Measurements from ENCODE around the gene YIPF4.
"Not testable (repeated sequence)": the region's sequence is repeated elsewhere in the genome, so short reads cannot be mapped to it uniquely, and the experiment has no call there.

Gene YIPF4

GRCh38 chr2:32277674-32278477, at the start of gene YIPF4:
YIPF4 (plus strand) TSS chr2:32277904; CDS start chr2:32278156, 252 bp downstream.
- DNase-seq = peak; percentile 93

GRCh38 chr2:32228181-32228580, 49.5 kb upstream of the YIPF4 start:
- DNase-seq = no peak

- DNase-seq = no peak
Observed at GRCh38 chr2:32229635-32230034, 48.1 kb upstream of the YIPF4 start.

GRCh38 chr2:32231959-32232358, 45.7 kb upstream of the YIPF4 start:
- no peak for DNase-seq

- no peak for DNase-seq
Observed at GRCh38 chr2:32235315-32235714, 42.4 kb upstream of the YIPF4 start.

- DNase-seq = no peak
Observed at GRCh38 chr2:32237488-32237887, 40.2 kb upstream of the YIPF4 start.

- no peak for DNase-seq
Observed at GRCh38 chr2:32237996-32238395, 39.7 kb upstream of the YIPF4 start.

- DNase-seq = no peak
Observed at GRCh38 chr2:32242331-32242730, 35.4 kb upstream of the YIPF4 start.

- no peak for DNase-seq
Observed at GRCh38 chr2:32246911-32247310, 30.8 kb upstream of the YIPF4 start.

- no peak for DNase-seq
Observed at GRCh38 chr2:32248299-32248698, 29.4 kb upstream of the YIPF4 start.

- DNase-seq = no peak
Observed at GRCh38 chr2:32249731-32250236, 27.9 kb upstream of the YIPF4 start.

- DNase-seq = no peak
Observed at GRCh38 chr2:32250290-32250689, 27.4 kb upstream of the YIPF4 start.

GRCh38 chr2:32258242-32258641, 19.5 kb upstream of the YIPF4 start:
- DNase-seq = no peak

- no peak for DNase-seq
Observed at GRCh38 chr2:32260376-32260775, 17.3 kb upstream of the YIPF4 start.

GRCh38 chr2:32262105-32262504, 15.6 kb upstream of the YIPF4 start:
- DNase-seq = no peak

- DNase-seq = no peak
Observed at GRCh38 chr2:32264422-32265105, 13.1 kb upstream of the YIPF4 start, which contains the start of gene NLRC4. NLRC4 (minus strand) TSS chr2:32264886; CDS start chr2:32256775, 8,111 bp downstream.

- DNase-seq = no peak
Observed at GRCh38 chr2:32271063-32271462, 6.6 kb upstream of the YIPF4 start.

- DNase-seq = no peak
Observed at GRCh38 chr2:32272279-32272678, 5.4 kb upstream of the YIPF4 start.

GRCh38 chr2:32274289-32274688, 3.4 kb upstream of the YIPF4 start:
- DNase-seq = no peak

- not testable (repeated sequence) for DNase-seq
Observed at GRCh38 chr2:32275790-32276189, 1.9 kb upstream of the YIPF4 start.

- DNase-seq = no peak
Observed at GRCh38 chr2:32277363-32277673, 386 bp upstream of the YIPF4 start.

- no peak for DNase-seq
Observed at GRCh38 chr2:32278478-32278853, 762 bp downstream of the YIPF4 start.

GRCh38 chr2:32284321-32284720, 6.6 kb downstream of the YIPF4 start:
- no peak for DNase-seq
